Calu3 (cell line): ENCODE measurements around the gene CRYBG1. TPM values are rescaled to one million over a fixed set of nuclear protein-coding genes. Genes with fewer than 3 reads are reported as not detected.

Experiments used
- BruUV-seq: library from RNA; stranded (reverse); fragments of 400-500 nt; replicated peaks from 2 replicates; lab custom pipeline; 2021; lab: Mats Ljungman, UMichigan
- CTCF ChIA-PET: fragments of 300-600 bp; sonication (Branson Sonifier 250); formaldehyde crosslinking; loops from one replicate; lab custom pipeline; 2022; ENCODE audit warnings: antibody characterized with exemption; lab: Charles Lee
- DNase-seq: peaks from one replicate; pipeline ENCODE4 v3.0.0; 2022
- H3K27ac Mint-ChIP-seq: one replicate; pipeline ENCODE4 v1.8.0; 2022; ENCODE audit warnings: mixed read lengths; ENCODE audit not compliant: unreplicated experiment
- H3K27me3 Mint-ChIP-seq: one replicate; pipeline ENCODE4 v1.8.0; 2022; ENCODE audit warnings: mixed read lengths; ENCODE audit not compliant: unreplicated experiment
- H3K36me3 Mint-ChIP-seq: one replicate; pipeline ENCODE4 v1.8.0; 2022; ENCODE audit warnings: mild to moderate bottlenecking, moderate library complexity, mixed read lengths; ENCODE audit not compliant: insufficient read depth, unreplicated experiment
- H3K4me1 Mint-ChIP-seq: one replicate; pipeline ENCODE4 v1.8.0; 2022; ENCODE audit warnings: mild to moderate bottlenecking, low read depth, mixed read lengths; ENCODE audit not compliant: unreplicated experiment
- H3K4me3 Mint-ChIP-seq: one replicate; pipeline ENCODE4 v1.8.0; 2022; ENCODE audit warnings: mild to moderate bottlenecking, low read depth, moderate library complexity, mixed read lengths; ENCODE audit not compliant: unreplicated experiment
- H3K9me3 Mint-ChIP-seq: one replicate; pipeline ENCODE4 v1.8.0; 2022; ENCODE audit warnings: low read depth, mixed read lengths; ENCODE audit not compliant: unreplicated experiment
- CTCF ChIP-seq: fragments of 200-600 bp; IDR thresholded peaks from one replicate; pipeline ENCODE4 v1.8.0; 2022; ENCODE audit warnings: antibody characterized with exemption; ENCODE audit not compliant: unreplicated experiment
- intact Hi-C: fragments of 100-400 bp; cut with micrococcal nuclease; formaldehyde crosslinking; loops from one replicate; pipeline ENCODE4 v1.10.0; 2022; ENCODE audit not compliant: unreplicated experiment
- total RNA-seq: library from RNA; stranded (reverse); gene quantifications from 2 replicates; pipeline ENCODE4 v1.2.3, GENCODE V29; 2022

The CRYBG1 gene
- total RNA-seq, 1 experiment from 2014 or later: 40.7 TPM

GRCh38 chr6:106383573-106383972 lies 23.1 kb downstream of the CRYBG1 start:
- CTCF ChIA-PET: interaction anchor here (1.9 kb wide), 1 partner anchor 14 kb away, joined by 5 read pairs; no protein-coding TSS in a partner anchor
- Mint-ChIP-seq H3K27me3 (no peaks in the 10 kb centered on the region), H3K27ac (no peak overlapping the region), H3K4me1 (peaks cover 24% of the 10 kb centered on the region), H3K9me3 (no peaks in the 10 kb centered on the region), H3K4me3 (no peak overlapping the region), H3K36me3 (no peaks in the 10 kb centered on the region)
- BruUV-seq: no TSS peak
- TF ChIP-seq CTCF: no peak
- intact Hi-C loops: no loop called here
- DNase-seq: no peak

- H3K27me3 Mint-ChIP-seq: no peaks in the 10 kb centered on the region
- intact Hi-C loops: no loop called here
- peaks cover 22% of the 10 kb centered on the region for H3K4me1 Mint-ChIP-seq
- no peaks in the 10 kb centered on the region for H3K9me3 Mint-ChIP-seq
- CTCF ChIA-PET: no interaction called here
- DNase-seq: no peak
- no peak overlapping the region for H3K27ac Mint-ChIP-seq
- H3K36me3 Mint-ChIP-seq: no peaks in the 10 kb centered on the region
- no peak overlapping the region for H3K4me3 Mint-ChIP-seq
- no TSS peak for BruUV-seq
- no peak for TF ChIP-seq CTCF
These were observed 25.0 kb downstream of the CRYBG1 start for GRCh38 chr6:106385530-106385929.

- Mint-ChIP-seq H3K4me3 (no peak overlapping the region), H3K27ac (no peak overlapping the region), H3K9me3 (peaks cover 3% of the 10 kb centered on the region), H3K27me3 (no peaks in the 10 kb centered on the region), H3K36me3 (no peaks in the 10 kb centered on the region), H3K4me1 (peaks cover 20% of the 10 kb centered on the region)
- CTCF ChIA-PET: no interaction called here
- intact Hi-C loops: no loop called here
- DNase-seq: no peak
- no peak for TF ChIP-seq CTCF
- no TSS peak for BruUV-seq
These were observed 27.4 kb downstream of the CRYBG1 start for GRCh38 chr6:106387875-106388274.

- H3K36me3 Mint-ChIP-seq: no peaks in the 10 kb centered on the region
- CTCF ChIA-PET: interaction anchor here (1.1 to 1.3 kb wide), 3 partner anchors 15 to 51 kb away, joined by 3 to 5 read pairs (median 3); partner anchors contain the start of gene CRYBG1
- H3K4me1 Mint-ChIP-seq: peaks cover 28% of the 10 kb centered on the region
- H3K9me3 Mint-ChIP-seq: peaks cover 3% of the 10 kb centered on the region
- TF ChIP-seq CTCF: no peak
- H3K27me3 Mint-ChIP-seq: no peaks in the 10 kb centered on the region
- H3K4me3 Mint-ChIP-seq: no peak overlapping the region
- no TSS peak for BruUV-seq
- DNase-seq: no peak
- H3K27ac Mint-ChIP-seq: peak overlapping the region; percentile 97
- intact Hi-C loops: no loop called here
These were observed 29.6 kb downstream of the CRYBG1 start for GRCh38 chr6:106390088-106390487.
